Epithelial cell of prostate (primary cell): Measurements from ENCODE around the gene CRMP1.
"Not testable (repeated sequence)": the region's sequence is repeated elsewhere in the genome, so short reads cannot be mapped to it uniquely, and the experiment has no call there.

ENCODE experiments used
- DNase-seq: peaks from one replicate; pipeline ENCODE4 v3.0.0-alpha.2; 2011; ENCODE audit warnings: low read depth, low spot score
- H3K27ac ChIP-seq: fragments of 450-650 bp; 2 replicates; pipeline ENCODE4 v1.5.1; 2017; ENCODE audit warnings: mild to moderate bottlenecking

CRMP1 gene

GRCh38 chr4:5826437-5827107 is 66.3 kb downstream of the CRMP1 start:
- DNase-seq: no peak
- H3K27ac ChIP-seq: no peak overlapping the region

GRCh38 chr4:5825321-5826041 is 67.4 kb downstream of the CRMP1 start:
- no peak overlapping the region for H3K27ac ChIP-seq
- no peak for DNase-seq

- H3K27ac ChIP-seq: no peak overlapping the region
- DNase-seq: no peak
Measured at GRCh38 chr4:5824635-5825034, 68.3 kb downstream of the CRMP1 start.

DNA sequence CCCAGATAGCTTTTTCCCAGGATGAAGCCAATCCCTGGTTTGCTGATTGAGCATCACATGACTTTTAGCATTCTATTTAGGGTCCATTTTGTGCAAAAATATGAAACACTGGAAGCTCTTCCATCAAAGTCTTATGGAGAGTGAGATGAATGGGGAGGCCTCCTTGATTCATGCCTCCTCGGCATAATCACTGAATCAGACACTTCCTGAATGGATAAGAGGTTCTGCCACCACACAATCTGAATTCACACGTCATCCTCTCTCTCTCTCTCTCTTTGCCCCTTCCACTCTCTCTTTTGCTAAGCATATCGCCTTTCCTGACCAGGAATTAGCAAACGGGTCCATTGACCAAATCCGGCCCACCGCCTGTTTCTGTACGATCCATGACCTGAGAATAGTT is 68.7 kb downstream of the CRMP1 start:
- no peak overlapping the region for H3K27ac ChIP-seq
- no peak for DNase-seq

- DNase-seq: no peak
- no peak overlapping the region for H3K27ac ChIP-seq
Measured at GRCh38 chr4:5823542-5824211, 69.2 kb downstream of the CRMP1 start.

DNA sequence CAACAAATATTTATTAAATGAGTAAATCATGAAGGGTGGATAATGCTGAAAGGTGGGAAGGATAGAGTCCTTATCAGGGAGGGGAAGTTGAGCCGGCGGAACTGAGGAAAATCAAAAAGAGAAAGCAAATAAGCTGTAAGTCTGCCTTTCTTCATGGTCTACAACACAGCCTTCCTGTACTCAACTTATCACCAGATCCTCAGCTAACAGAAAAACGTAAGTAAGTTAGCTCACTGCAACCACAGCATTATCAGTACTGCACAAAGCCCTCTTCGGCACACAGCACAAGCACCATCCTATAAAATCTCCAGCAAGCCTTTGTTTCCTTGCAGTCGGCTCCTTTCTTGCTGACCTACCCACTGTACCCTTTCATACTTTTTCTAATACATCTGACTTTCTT is 70.3 kb downstream of the CRMP1 start:
- H3K27ac ChIP-seq: no peak overlapping the region

GRCh38 chr4:5821665-5822358 is 71.1 kb downstream of the CRMP1 start:
- no peak overlapping the region for H3K27ac ChIP-seq
- no peak for DNase-seq

More for the DNA sequence above, 70.3 kb downstream of the CRMP1 start:
- DNase-seq: no peak

DNA sequence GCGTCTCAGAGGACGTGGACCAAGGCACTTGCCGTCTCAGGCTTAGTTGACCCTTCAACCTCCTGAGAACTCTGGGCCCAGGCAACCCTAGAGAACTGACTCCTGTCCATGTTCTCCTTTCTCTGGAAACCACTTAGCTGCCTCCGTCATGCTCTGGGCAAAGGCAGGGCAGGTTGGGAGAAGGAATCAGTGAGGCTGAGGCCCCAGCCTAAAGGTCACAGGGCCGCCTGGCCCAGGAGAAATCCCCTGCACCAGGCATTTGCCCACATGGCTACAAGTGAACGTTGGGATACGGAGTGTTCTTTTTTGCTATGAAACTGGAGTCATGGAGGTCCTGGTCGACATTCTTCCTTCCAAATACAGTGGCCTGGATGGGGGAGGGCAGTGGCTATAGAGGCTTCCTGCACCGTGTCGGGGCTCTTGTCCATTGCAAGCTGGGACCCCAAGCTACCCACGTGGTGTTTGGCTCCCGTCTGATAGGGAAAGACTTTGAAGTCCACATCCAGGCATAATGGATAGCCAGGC is 76.0 kb downstream of the CRMP1 start:
- no peak for DNase-seq
- no peak overlapping the region for H3K27ac ChIP-seq

DNA sequence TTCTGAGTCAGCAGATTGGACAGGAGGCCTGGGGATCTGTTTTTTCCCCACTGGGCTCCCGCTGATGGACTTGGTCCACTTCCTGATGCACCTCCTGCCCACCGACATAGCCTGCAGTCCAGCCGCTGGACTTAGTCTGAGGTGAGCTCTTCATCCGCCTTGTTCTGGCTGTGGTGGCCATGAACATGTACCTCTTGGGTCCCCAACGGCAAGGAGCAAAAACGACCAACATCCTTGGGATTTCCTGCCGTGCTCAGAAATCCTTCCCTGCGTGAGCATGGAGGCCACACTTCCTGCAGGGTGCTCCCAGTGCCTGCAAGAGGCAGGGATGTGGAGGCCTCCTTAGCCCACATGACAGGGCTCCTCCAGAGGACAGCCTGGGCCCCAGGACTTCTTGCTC is 76.8 kb downstream of the CRMP1 start:
- no peak overlapping the region for H3K27ac ChIP-seq
- DNase-seq: no peak

DNA sequence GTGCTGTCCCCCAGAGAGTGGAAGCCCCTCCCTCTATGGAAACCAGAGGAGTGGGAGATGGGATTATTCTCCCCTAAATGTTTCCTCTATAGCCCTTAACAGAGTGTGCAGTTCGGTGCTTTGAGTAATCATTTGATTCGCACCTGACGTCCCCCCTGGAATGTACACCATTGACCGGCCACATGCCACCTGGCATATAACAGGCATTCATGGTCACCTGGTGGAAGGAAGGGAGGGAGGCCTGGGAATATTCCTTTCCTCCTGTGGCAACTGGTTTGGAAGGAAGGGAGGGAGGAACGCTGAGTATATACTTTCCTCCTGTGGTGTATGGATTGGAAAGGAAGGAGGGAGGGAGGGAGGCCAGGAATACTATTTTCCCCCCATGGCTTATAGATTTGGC is 77.2 kb downstream of the CRMP1 start:
- no peak overlapping the region for H3K27ac ChIP-seq

DNA sequence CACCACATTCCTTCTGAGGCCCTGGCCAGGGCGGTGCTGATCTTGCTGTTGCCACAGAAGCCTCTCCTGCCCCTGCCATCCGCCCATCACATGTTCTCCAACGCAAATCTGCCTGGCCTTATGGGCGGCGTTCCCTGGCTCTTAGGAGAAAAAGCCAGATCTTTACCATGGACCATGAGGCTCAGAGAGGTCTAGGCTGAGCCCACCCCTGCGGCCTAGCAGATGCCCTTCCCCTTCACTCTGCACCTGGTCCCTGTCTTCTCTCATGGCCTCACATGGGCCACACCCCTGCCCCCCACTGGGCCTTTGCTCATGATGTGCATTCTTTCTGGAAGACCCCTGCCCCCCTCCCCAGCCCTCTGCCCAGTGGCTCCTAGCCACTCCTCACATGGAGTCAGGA is 78.5 kb downstream of the CRMP1 start:
- H3K27ac ChIP-seq: no peak overlapping the region
- no peak for DNase-seq

More for the DNA sequence above, 77.2 kb downstream of the CRMP1 start:
- DNase-seq: no peak

DNA sequence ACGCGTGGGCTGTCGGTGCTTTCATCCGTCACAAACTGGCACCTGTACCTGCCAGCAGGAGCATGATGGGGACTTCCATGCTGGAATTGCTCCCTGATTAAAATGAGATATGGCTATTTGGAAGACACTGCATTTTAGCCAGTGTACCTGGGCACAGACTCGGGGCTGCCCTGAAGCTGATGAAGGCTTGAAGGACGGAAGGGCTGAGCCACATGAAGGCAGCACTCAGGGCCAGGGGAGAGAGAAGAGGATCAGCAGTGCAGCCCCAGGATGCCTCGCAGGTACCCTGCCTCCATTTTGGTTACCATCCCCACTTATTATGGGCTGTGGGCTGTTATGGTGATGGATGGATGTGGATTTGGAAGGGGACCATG is 79.0 kb downstream of the CRMP1 start:
- no peak overlapping the region for H3K27ac ChIP-seq
- no peak for DNase-seq

GRCh38 chr4:5812506-5813229 is 80.2 kb downstream of the CRMP1 start:
- DNase-seq: no peak
- no peak overlapping the region for H3K27ac ChIP-seq

DNA sequence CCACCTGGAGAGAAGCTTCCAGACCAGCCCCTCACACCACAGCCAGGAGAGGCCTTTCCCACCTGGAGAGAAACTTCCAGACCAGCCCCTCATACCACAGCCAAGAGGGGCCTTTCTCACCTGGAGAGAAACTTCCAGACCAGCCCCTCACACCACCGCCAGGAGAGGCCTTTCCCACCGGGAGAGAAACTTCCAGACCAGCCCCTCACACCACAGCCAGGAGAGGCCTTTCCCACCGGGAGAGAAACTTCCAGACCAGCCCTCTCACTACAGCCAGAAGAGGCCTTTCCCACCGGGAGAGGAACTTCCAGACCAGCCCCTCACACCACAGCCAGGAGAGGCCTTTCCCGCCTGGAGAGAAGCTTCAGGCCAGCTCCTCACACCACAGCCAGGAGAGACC is 80.8 kb downstream of the CRMP1 start:
- not testable (repeated sequence) for DNase-seq, H3K27ac ChIP-seq

DNA sequence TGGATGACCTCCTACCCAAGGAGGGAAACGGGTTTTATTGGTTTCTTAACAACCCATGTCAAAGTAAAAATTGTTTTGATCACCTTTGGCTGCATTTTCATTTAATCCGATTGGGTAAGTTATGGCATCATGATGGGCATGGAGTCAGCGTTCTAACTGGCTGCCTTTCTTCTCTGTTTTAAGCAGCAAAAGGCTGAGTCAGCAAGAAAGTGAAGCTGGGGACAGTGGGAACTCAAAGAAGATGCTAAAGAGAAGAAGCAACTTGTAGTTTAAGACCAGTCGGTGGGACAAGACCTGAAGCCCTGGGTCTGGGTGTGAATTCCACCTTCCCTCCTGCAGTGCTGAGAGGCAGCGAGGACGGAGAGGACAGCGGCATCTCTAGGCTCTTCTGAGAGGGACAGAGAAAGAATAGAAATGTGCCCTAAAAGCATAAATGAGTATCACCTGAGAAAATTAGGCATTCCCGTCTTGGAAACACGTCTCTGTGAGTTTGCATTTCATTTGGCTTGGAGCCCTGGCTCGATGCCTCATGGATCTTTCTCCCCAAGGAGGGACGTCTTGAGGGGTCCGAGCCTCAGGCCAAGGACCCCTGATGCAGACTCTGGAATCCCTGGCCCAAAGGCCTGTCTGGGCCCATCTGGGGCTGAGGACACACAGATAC is 82.0 kb downstream of the CRMP1 start:
- no peak overlapping the region for H3K27ac ChIP-seq
- no peak for DNase-seq

DNA sequence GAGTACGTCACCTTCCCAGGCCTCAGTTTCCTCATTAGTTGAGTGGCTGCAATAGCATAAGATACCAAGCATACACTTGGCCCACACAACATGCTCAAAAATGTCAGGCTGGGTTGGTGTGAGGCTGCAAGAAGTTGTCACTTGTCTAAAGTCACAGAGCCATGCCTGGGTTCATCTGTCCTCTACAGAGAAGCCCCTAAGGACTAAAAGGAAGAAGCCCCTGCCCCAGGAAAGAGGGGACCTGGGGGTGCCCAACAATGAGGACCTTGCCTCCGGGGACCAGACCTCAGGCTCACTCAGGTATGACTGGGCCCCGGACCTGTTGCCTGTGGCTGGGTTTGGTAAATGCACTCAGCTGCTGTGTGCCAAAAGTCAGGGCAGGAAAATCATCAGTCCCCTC is 82.7 kb downstream of the CRMP1 start:
- no peak for DNase-seq
- no peak overlapping the region for H3K27ac ChIP-seq

GRCh38 chr4:5809216-5809776 is 83.6 kb downstream of the CRMP1 start:
- no peak overlapping the region for H3K27ac ChIP-seq
- DNase-seq: no peak

- DNase-seq: no peak
- no peak overlapping the region for H3K27ac ChIP-seq
Measured at GRCh38 chr4:5808081-5808741, 84.7 kb downstream of the CRMP1 start.

DNA sequence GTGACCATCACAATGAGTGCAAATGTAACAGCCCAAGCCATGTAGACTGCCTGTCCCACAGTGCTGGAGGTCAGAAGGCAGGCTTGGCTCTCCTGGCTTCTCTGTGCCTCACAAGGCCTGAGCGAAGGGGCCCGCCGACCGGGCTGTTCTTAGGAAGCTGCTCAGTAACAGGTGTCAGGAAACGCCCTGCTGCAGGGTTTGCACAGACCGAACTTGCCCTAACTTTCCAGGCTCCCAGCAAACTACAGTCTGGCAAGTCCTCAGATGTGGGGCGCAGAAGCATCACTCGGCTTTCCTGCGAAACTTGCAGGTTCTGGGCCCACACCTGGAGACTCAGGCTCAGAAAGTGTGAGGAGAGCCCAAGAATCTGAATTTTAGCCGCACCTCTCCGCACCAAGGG is 87.6 kb downstream of the CRMP1 start:
- no peak overlapping the region for H3K27ac ChIP-seq
- no peak for DNase-seq
